ENCODE measurements around the gene TOX2.

GRCh38 chr20:44010162-44010704 lies 95.6 kb downstream of the TOX2 start:
- no peak for TF ChIP-seq CTCF (conservative IDR thresholded peaks at IDR 0.05; ENCODE audit: low read depth, low read length)
- no peak for TF ChIP-seq EZH2 (IDR thresholded peaks at IDR 0.05; ENCODE audit: low read length, unreplicated experiment)
- no peak for TF ChIP-seq EZH2phosphoT487 (IDR thresholded peaks at IDR 0.05; ENCODE audit: borderline replicate concordance, low read length)

All from PC-3 (cell line).